Endothelial cell of umbilical vein (primary cell): ENCODE measurements around the gene TLX3.

ENCODE experiments used
- CTCF ChIP-seq, 2 donors: IDR thresholded peaks; 1 replicate in 1 of 2; 2 replicates in 1 of 2; pipeline ENCODE4 v1.5.1; 2011; ENCODE audit warnings: low read length in 2 of 2, mild to moderate bottlenecking in 2 of 2, moderate library complexity in 2 of 2, control low read depth in 1 of 2, inconsistent platforms in 1 of 2, low read depth in 1 of 2; ENCODE audit not compliant: insufficient read depth in 1 of 2; ENCODE audit errors: extremely low read depth in 1 of 2
- JUN ChIP-seq: IDR thresholded peaks from 2 replicates; pipeline ENCODE4 v1.6.1; 2011; ENCODE audit warnings: borderline replicate concordance, low read depth; ENCODE audit not compliant: insufficient read length, insufficient read depth
- MAX ChIP-seq: IDR thresholded peaks from 2 replicates; pipeline ENCODE4 v1.6.1; 2011; ENCODE audit not compliant: insufficient read depth, insufficient read length
- POLR2AphosphoS5 ChIP-seq: IDR thresholded peaks from 2 replicates; pipeline ENCODE4 v1.6.1; 2012; ENCODE audit warnings: low read depth, mild to moderate bottlenecking, control low read depth, low read length, moderate library complexity; ENCODE audit not compliant: insufficient read depth

- TF ChIP-seq MAX (no peak), CTCF (IDR thresholded peaks at IDR 0.05; ENCODE audit: extremely low read depth in 1 of 2, insufficient read depth in 1 of 2, low read depth in 1 of 2, low read length in 2 of 2) (no peak), JUN (no peak), POLR2AphosphoS5 (no peak)
Observed at GRCh38 chr5:171351536-171352073, 42.6 kb downstream of the TLX3 start.
